Non-pigmented ciliary epithelial cell (primary cell): ENCODE measurements around the gene GASK1A.
A peak's percentile ranks its signal among the peaks of the same experiment; 100 is the strongest.

ENCODE experiments used
- DNase-seq: peaks from one replicate; pipeline ENCODE4 v3.0.0-alpha.2; 2010; ENCODE audit warnings: low read depth

GASK1A gene

GRCh38 chr3:42983927-42984326 is 4.8 kb downstream of the GASK1A start:
- no peak for DNase-seq

- no peak for DNase-seq
Observed at GRCh38 chr3:42984701-42985100, 5.6 kb downstream of the GASK1A start.

- no peak for DNase-seq
Observed at GRCh38 chr3:42988097-42988496, 9.0 kb downstream of the GASK1A start.

- DNase-seq = no peak
Observed at GRCh38 chr3:42988566-42988965, 9.5 kb downstream of the GASK1A start.

GRCh38 chr3:42991341-42992315 is 12.5 kb downstream of the GASK1A start:
- no peak for DNase-seq

GRCh38 chr3:42994595-42994994 is 15.5 kb downstream of the GASK1A start:
- no peak for DNase-seq

GRCh38 chr3:42996021-42996420 is 16.9 kb downstream of the GASK1A start:
- DNase-seq = no peak

GRCh38 chr3:42996633-42997075 is 17.5 kb downstream of the GASK1A start:
- no peak for DNase-seq

GRCh38 chr3:42999212-42999611 is 20.1 kb downstream of the GASK1A start:
- DNase-seq = no peak

- no peak for DNase-seq
Observed at GRCh38 chr3:42999632-43000031, 20.5 kb downstream of the GASK1A start.

GRCh38 chr3:43000387-43000786 is 21.3 kb downstream of the GASK1A start:
- no peak for DNase-seq

- peak; percentile 32 for DNase-seq
Observed at GRCh38 chr3:43001094-43001553, 22.0 kb downstream of the GASK1A start.

GRCh38 chr3:43001556-43002121 is 22.5 kb downstream of the GASK1A start:
- no peak for DNase-seq

- DNase-seq = peak; percentile 13
Observed at GRCh38 chr3:43004282-43004681, 25.2 kb downstream of the GASK1A start.

GRCh38 chr3:43005253-43005652 is 26.1 kb downstream of the GASK1A start:
- DNase-seq = no peak

GRCh38 chr3:43005981-43006380 is 26.9 kb downstream of the GASK1A start:
- DNase-seq = no peak

- DNase-seq = no peak
Observed at GRCh38 chr3:43006825-43007224, 27.7 kb downstream of the GASK1A start.

- no peak for DNase-seq
Observed at GRCh38 chr3:43009547-43009946, 30.4 kb downstream of the GASK1A start.

GRCh38 chr3:43010638-43011037 is 31.5 kb downstream of the GASK1A start:
- no peak for DNase-seq

GRCh38 chr3:43011638-43012037 is 32.5 kb downstream of the GASK1A start:
- no peak for DNase-seq

GRCh38 chr3:43012174-43012573 is 33.1 kb downstream of the GASK1A start:
- no peak for DNase-seq

- no peak for DNase-seq
Observed at GRCh38 chr3:43013256-43013655, 34.1 kb downstream of the GASK1A start.

GRCh38 chr3:43013743-43014155 is 34.6 kb downstream of the GASK1A start:
- DNase-seq = no peak
